AG04450 (cell line): ENCODE measurements around the gene NKX2-8. TPM values are rescaled to one million over a fixed set of nuclear protein-coding genes. Genes with fewer than 3 reads are reported as not detected.

Experiments used
- CTCF ChIA-PET: fragments of 300-600, 350-600 bp; formaldehyde crosslinking; extraction: SDS; loops from one replicate; lab custom pipeline; 2022; ENCODE audit warnings: antibody characterized with exemption, inconsistent platforms; lab: Charles Lee
- POLR2A ChIA-PET: fragments of 350-600 bp; formaldehyde crosslinking; extraction: SDS; loops from one replicate; lab custom pipeline; 2021; ENCODE audit warnings: antibody characterized with exemption, inconsistent platforms; lab: Yijun Ruan, JAX
- DNase-seq: peaks from one replicate; pipeline ENCODE4 v3.0.0-alpha.2; 2011; ENCODE audit warnings: low read depth, low spot score
- H3K27ac ChIP-seq: one replicate; pipeline ENCODE4 v1.5.1; 2012; ENCODE audit warnings: low read depth, low read length, control low read depth
- H3K27me3 ChIP-seq: one replicate; pipeline ENCODE4 v1.6.0; 2012; ENCODE audit warnings: low read length; ENCODE audit not compliant: control insufficient read depth, insufficient read depth
- H3K4me3 ChIP-seq: 2 replicates; pipeline ENCODE4 v1.5.1; 2011; ENCODE audit warnings: mild to moderate bottlenecking, low read depth, low read length, control low read depth
- H3K9me3 ChIP-seq: 2 replicates; pipeline ENCODE4 v1.5.1; 2012; ENCODE audit warnings: low read length; ENCODE audit not compliant: control insufficient read depth, insufficient read depth
- polyA plus RNA-seq: library from polyadenylated mRNA; depleted of rRNA; stranded (reverse); fragments of >200 nt; gene quantifications from 2 replicates; pipeline ENCODE4 v1.2.3, GENCODE V29; 2011
- TF ChIP-seq, protein P1 (sequence below): IDR thresholded peaks from 2 replicates; pipeline ENCODE4 v1.5.1; 2011; ENCODE audit warnings: low read depth, low read length, control low read depth, inconsistent platforms

Gene NKX2-8
- polyA plus RNA-seq, 1 experiment = not detected

DNA sequence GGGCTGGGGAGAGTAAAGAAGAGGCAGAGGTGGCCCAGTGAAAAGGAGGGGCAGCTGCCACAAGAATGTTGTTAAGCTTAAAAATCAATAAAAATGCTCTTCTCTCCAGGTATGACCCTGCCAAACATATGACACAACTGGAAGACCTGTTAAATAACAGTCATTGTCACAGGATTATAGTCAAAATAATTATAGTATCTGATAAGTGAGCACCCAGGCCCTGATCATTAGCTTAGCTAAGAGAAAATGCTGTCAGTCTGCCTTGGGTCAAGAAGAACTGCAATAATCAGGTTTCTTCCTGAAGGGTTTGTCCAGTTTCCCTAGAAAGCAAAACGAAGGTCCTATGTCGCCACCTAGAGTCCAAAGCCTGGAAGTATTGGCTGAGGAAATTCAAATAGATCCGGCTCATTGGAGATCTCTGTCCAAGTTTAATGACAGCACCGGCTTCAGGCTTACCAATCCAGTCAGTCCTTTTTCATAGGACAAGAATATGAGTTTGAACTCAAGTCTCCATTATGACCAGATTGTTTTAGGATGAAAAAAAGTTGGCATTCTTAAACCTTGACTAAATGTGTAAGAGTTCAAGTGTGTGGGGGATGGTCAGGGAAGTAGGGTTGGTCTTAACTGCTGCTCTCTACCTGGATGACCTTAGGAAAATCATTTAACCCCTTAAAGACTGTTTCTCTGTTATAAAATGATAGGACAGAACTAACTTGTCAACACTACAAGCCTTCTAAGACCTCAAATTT is 22.5 kb upstream of the NKX2-8 start:
- POLR2A ChIA-PET = no interaction called here
- TF ChIP-seq, protein P1, sequence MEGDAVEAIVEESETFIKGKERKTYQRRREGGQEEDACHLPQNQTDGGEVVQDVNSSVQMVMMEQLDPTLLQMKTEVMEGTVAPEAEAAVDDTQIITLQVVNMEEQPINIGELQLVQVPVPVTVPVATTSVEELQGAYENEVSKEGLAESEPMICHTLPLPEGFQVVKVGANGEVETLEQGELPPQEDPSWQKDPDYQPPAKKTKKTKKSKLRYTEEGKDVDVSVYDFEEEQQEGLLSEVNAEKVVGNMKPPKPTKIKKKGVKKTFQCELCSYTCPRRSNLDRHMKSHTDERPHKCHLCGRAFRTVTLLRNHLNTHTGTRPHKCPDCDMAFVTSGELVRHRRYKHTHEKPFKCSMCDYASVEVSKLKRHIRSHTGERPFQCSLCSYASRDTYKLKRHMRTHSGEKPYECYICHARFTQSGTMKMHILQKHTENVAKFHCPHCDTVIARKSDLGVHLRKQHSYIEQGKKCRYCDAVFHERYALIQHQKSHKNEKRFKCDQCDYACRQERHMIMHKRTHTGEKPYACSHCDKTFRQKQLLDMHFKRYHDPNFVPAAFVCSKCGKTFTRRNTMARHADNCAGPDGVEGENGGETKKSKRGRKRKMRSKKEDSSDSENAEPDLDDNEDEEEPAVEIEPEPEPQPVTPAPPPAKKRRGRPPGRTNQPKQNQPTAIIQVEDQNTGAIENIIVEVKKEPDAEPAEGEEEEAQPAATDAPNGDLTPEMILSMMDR = peak; percentile 84

DNA sequence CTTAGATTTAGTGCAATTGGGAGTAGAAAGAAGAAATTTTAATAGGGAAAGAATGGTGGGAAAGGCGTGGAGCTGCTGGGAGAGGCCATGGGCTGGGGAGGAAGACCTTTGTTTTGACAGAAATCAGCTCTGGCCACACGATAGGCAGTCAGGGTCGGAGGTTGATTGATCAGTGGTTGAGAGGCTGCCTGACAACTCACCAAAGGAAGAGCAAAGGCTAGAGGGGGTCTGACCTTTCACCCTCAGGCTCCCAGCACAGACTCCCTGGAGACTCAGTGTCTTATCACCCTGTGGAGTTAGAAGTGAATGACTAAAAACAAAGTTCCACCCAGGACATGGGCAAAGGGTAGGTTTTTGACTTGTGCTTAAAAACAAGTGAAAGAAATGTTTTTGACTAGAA is 18.0 kb upstream of the NKX2-8 start:
- CTCF ChIA-PET = interaction anchor here (1.4 kb wide), 1 partner anchor 45 kb away, joined by 3 read pairs; no protein-coding TSS in a partner anchor
- no peak overlapping the region for H3K4me3 ChIP-seq
- TF ChIP-seq, protein P1 = no peak
- H3K27me3 ChIP-seq = no peaks in the 10 kb centered on the region
- no peak overlapping the region for H3K27ac ChIP-seq
- POLR2A ChIA-PET = no interaction called here
- DNase-seq = no peak
- no peaks in the 10 kb centered on the region for H3K9me3 ChIP-seq

More for the DNA sequence above, 22.5 kb upstream of the NKX2-8 start:
- CTCF ChIA-PET = interaction anchor here (0.6 to 3.8 kb wide), 18 partner anchors 8 to 722 kb away, joined by 3 to 63 read pairs (median 4); no protein-coding TSS in a partner anchor
- Histone ChIP-seq H3K9me3 (no peaks in the 10 kb centered on the region), H3K4me3 (no peak overlapping the region), H3K27me3 (no peaks in the 10 kb centered on the region), H3K27ac (no peak overlapping the region)
- DNase-seq = peak; percentile 20

DNA sequence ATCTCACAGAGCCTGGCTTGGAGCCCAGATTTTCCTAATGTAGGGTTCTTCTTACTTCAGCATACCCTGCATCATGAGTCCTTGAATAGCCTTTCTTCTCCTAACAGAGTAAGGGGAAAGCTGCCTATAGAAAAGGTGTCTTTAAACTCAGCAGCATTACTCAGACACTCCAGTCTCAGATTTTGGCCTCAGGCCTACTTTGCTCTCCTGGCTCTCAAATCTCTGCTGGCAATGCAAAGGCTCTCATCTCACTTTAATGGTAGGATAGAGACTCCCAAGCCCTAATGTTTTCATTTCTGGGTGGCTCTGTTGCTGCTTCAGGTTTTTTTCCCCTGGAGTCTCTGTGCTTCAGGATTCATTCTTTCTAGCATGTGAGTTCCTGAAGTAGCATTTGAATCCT is 9.1 kb upstream of the NKX2-8 start:
- TF ChIP-seq, protein P1 = no peak
- ChIA-PET CTCF (interaction anchor here (0.6 to 1.5 kb wide), 2 partner anchors 38 to 67 kb away, joined by 3 to 5 read pairs; no protein-coding TSS in a partner anchor), POLR2A (no interaction called here)
- Histone ChIP-seq H3K27ac (no peak overlapping the region), H3K4me3 (no peak overlapping the region), H3K9me3 (no peaks in the 10 kb centered on the region), H3K27me3 (peaks cover 8% of the 10 kb centered on the region)
- no peak for DNase-seq

DNA sequence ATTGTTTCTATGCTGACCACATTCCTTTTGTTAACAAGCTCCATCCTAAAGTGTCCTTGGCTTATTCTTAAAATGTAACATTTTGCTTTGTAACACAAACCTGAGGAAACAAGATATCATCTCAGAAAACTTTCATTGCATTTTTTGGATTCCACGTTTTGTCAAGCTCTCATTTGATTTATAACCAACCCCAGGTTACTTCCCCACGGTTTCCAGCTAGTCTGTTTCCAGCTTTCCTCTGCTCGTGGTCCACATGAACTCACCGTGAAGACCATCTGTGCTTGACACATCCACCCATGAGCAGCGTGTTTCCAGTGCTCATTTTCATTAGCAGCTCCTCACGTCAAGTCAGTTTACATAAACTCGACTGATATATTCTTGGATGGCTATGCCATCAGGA is 6.4 kb upstream of the NKX2-8 start:
- Histone ChIP-seq H3K9me3 (no peaks in the 10 kb centered on the region; the same call in 1 of the 2 replicates), H3K27ac (no peak overlapping the region), H3K27me3 (peaks cover 21% of the 10 kb centered on the region), H3K4me3 (no peak overlapping the region)
- no peak for DNase-seq
- CTCF ChIA-PET = interaction anchor here (0.6 to 1.4 kb wide), 4 partner anchors 16 to 561 kb away, joined by 3 to 5 read pairs (median 4); no protein-coding TSS in a partner anchor
- TF ChIP-seq, protein P1 = no peak
- POLR2A ChIA-PET = no interaction called here

DNA sequence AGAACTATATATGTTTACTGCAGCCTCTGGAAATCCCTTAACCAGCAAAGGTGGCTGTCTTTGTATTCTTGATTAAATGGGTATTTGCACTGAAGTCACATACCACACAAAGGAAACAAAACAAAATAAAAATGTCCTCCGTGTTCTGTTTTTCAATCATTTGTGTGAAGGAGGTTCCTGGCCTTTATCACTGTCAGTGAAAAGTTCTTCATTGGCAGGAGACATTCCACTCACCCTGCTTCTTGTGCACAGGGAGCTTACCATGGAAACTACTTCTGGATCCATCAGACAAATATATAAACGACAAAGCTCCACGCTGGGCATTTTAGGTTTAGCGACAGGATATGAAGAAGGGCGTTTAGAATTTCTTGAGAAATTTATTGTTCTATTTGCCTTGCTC is 5.7 kb upstream of the NKX2-8 start:
- Histone ChIP-seq H3K9me3 (peaks cover 4% of the 10 kb centered on the region; the same call in 1 of the 2 replicates), H3K27ac (no peak overlapping the region), H3K27me3 (peaks cover 27% of the 10 kb centered on the region), H3K4me3 (no peak overlapping the region)
- TF ChIP-seq, protein P1 = no peak
- CTCF ChIA-PET = interaction anchor here (0.6 to 1.4 kb wide), 6 partner anchors 16 to 562 kb away, joined by 3 to 5 read pairs (median 3); no protein-coding TSS in a partner anchor
- DNase-seq = no peak
- POLR2A ChIA-PET = no interaction called here
